NCI-H128 (cell line): Measurements from ENCODE around the gene ACAT2.
"Not testable (repeated sequence)": the region's sequence is repeated elsewhere in the genome, so short reads cannot be mapped to it uniquely, and the experiment has no call there.

ENCODE experiments used
- DNase-seq: peaks from one replicate; lab custom pipeline; 2025; ENCODE audit not compliant: unreplicated experiment; lab: John Stamatoyannopoulos, UW

ACAT2 gene

DNA sequence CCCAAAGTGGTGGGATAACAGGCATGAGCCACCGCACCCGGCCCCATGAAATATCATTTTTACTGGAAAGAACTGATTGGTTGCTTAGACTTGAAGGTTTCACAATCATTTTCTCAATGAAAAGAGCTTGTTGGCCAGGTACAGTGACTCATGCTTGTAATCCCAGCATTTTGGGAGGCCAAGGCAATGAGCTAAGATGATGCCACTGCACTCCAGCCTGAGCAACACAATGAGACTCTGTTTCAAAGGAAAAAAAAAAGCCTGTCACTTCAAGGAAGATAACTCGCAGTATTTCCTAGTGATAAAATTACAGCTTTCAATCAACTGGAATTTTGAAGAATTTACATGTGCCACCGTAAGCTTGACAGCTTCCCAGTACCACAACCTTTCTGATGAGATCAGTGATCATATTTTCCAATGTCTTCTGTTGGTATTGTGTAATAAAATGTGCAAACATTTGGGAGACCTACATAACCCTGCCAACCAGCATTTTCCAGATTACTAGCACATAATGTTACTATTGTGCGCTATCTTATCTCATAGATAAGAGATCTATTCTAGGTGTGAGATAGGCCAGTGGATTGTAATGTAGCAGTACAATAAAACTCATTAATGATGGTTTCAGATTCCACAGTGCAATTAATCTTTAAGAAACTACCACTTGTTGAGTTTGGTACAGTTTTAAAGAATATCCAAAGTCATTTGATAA, 45.5 kb downstream of the ACAT2 start:
- no peak for DNase-seq

DNA sequence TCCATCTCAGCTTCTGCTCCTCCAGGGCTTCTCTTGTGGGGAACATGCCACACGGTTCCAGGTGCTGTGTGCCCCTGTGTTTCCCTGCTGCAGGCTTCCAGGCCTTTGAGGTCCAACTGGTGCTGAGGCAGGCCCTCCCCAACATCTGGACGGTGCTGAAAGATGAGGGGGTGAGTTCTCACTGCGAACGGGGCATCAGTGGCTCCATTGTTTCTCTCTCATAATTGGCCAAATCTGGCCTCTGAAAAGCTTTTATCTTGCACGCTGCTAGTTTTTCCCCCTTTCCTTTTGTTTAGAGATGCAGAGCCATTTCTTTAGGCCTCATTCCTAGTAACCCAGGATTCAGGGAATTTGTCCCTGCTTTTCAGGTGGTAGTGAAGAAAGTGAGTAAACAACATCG, 46.8 kb downstream of the ACAT2 start:
- no peak for DNase-seq

DNA sequence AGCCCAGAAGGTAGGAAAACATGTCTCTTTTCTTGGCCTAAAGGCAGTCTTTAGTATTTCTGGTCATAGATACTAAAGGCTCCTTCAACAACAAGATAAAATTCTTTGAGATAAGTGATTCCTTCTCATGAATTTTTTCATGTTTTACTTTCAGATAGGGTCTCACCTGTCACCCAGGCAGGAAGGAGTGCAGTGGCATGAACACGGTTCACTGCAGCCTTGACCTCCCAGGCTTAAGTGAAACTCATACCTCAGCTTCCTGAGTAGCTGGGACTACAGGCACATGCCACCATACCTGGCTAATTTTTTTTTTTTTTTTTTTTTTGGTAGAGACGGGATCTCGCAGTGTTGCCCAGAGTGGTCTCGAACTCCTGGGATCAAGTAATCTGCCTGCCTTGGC, 47.3 kb downstream of the ACAT2 start:
- no peak for DNase-seq

DNA sequence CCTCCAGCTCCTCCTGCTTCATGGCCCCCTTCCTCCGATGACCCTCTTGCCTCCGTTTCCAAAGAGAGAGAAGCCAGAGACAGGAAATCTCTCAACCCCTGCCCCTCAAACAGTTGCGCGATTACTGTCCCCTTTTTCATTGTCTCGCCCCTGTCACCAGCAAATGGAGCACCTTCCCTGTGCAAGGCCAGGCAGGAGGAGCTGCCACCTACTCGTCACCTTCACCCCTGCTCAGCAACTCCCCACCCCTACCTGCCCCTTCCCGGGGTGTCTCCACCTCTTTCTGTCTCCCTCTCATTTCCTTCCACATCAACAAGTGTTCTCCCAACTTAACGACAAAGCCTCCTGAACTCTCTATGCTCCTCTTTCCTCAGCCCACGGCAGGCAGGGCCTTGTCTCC, 51.9 kb downstream of the ACAT2 start:
- DNase-seq: no peak

DNA sequence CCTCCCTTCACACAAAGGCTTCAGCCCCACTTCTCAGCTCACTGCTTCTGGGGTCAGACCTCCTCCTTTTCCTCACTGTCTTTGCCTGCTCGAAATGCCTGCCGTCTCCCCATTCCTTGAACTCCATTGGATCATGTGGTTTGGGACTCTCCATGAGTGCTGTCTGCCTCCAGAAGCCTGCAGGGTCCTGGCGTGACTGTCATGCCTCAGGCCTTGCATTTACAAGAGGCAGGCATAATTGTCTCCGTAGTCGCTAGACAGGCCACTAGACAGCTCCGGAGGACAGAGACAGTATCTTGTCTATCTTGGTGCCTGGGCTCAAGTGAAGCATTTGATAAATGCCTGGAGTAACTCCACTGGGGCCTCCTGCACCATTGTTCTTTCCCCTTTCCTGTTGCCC, 53.6 kb downstream of the ACAT2 start:
- no peak for DNase-seq

DNA sequence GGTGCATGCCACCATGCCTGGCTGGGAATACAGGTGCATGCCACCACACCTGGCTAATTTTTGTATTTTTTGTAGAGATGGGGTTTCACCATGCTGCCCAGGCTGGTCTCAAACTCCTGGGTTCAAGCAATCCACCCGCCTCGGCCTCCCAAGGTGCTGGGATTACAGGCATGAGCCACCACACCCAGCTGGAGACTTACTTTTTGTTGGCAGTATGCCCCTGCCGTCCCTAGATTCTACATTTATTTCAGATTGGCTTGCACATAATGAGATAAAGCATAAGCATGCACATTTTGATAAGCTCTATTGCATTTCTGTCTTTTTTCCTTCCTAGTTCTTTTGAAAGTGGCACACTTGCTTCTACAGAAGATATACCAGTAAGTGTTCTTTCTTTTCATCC, 54.9 kb downstream of the ACAT2 start:
- not testable (repeated sequence) for DNase-seq

DNA sequence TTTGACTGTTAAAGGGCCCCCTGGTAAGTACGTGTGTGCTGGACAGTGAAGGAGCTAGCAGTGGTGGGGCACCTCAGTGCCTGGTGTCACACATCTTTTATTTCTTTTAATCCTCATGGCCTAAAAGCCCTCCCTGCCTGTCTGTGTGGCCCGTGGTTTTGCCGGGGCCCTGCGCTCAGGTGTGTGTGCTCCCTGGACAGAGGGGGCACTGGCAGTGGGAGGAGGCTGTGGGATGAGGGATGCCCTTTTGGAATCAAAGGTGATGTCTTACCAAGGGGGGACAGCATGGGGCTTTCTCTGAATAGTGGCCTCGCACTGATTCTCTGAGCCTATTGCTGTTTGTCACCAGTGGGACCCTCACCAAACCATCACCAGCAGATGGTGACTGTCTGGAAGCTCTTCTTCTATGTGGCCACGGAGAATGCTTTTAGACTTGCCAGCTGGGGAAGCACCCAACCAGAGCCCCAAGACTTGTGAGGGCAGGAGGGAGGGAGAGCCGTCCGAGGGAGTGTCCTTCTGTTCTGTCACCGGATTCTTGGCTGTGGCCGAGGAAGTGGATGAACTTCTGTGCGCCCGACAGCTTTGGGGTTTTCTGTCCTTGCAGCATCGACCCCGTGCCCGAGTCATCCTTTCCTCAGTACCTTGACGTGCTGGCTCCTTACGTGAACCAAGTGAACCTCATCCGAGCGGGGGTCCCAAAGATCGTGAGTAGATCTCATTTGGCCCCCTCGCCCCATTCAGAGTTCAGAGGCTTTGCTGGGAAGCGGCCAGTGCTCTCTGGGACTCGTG, 56.3 kb downstream of the ACAT2 start:
- DNase-seq: no peak

DNA sequence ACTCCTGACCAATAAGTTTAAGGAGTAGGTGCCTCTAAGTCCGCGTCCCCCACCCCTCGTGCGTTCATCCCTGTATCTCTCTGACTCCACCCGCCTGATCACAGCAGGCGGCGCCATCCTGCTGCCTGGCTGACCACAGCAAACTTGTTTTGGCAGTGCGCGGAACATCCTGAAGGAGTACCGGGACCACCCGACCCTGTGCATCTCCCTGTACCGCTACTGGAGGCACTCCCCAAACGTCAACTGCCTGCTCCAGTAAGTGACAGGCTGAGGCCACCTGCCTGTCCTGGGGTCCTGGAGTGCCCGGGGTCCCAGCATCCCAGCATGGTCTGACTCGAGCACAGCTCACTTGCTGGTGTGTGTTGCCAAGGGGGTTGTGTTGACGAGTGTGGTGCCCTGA, 57.3 kb downstream of the ACAT2 start:
- DNase-seq: no peak

DNA sequence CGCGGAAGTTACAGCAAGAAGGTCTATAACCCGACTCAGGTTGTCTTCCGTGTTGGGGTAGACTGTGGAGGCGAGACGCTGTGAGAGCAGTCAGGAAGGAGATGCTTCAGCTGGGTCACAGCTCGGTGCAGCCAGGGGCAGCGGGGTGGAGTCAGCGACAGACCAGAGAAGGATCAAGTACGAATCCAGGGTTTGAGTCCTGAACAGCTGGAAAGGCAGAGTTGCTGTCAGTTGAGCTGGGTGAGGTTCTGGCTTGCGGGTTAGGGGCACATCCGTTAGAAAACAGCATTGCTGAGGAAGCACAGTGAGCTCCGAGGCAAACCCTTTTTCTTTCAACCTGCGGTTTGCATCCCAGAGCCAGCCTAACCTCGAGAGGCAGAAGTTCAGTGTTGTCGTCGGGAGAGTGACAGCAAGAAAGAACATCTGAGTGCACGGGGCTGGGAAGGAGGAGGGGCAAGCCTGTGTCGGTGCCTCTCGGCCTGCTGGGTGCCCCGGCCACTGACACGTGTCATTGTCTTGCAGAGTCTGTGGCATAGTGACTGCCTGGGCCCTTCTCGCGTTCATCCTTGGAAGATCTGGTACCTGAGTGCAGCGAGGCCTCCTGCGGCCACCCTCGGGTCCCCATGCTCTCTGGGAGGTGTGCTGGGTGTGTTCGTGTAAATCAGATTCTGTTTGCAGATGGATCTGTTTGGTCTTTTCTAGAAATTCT, 58.2 kb downstream of the ACAT2 start:
- no peak for DNase-seq

DNA sequence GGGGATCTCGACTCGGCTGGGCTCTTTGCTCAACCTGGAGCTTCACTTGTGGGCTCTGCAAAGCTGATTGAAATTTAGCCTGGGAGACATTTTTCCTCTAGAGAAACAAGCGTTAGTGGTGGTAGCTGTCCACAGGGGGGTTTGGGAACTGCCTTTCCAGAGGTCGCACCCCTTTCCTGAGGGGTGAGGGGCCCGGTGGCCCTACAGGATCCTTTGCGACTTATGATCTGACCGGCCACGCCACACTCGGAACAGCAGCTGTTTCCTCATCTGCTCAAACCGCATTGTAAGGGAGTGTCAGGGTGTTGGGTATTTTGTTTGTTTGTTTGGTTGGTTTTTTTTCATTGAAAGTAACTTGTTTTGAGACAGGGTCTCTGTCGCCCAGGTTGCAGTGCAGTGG, 59.3 kb downstream of the ACAT2 start:
- DNase-seq: no peak

DNA sequence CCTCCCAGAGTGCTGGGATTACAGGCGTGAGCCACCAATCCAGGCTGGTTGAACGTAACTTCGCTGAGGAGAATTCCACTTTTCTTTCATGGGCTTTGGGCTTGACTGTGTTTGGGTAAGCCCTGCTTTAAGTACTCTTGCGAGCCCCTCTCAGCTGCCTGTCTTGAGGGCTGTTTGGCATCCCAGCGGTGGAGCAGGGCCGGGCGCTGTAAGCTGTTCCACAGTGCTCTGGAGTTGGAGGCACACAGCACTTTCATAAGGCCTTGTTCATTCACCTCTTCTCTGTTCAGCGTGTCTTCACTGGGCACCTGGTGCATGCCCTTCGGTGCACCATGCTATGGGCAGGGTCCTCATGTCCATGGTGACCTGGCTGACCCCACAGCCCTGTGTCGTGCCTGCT, 59.9 kb downstream of the ACAT2 start:
- DNase-seq: no peak

DNA sequence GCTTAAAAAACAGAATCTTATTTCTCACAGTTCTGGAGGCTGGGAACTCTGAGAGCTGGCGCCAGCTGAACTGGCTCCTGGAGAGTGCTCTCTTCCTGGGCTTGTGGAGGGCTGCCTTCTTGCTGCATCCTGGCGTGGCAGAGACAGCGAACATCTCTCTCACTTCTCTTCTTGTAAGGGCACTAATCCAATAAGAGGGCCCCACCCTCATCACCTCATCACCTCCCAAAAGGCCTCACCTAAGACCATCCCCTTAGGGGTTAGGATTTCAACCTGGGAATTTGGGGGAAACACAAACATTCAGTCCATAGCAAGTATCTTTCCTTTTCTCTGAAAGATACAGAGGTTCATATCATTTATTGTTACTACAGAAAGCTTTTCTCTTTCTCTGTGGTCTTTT, 62.1 kb downstream of the ACAT2 start:
- DNase-seq: no peak

DNA sequence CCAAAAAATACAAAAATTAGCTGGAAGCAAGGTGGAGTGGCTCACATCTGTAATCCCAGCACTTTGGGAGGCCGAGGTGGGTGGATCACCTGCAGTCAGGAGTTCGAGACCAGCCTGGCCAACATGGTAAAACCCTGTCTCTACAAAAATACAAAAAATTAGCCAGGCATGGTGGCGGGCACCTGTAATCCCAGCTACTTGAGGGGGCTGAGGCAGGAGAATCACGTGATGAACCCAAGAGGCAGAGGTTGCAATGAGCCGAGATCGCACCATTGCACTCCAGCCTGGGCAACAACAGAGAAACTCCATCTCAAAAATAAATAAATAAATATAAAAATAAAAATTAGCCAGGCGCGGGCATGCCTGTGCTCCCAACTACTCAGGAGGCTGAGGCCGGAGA, 62.8 kb downstream of the ACAT2 start:
- DNase-seq: not testable (repeated sequence)

DNA sequence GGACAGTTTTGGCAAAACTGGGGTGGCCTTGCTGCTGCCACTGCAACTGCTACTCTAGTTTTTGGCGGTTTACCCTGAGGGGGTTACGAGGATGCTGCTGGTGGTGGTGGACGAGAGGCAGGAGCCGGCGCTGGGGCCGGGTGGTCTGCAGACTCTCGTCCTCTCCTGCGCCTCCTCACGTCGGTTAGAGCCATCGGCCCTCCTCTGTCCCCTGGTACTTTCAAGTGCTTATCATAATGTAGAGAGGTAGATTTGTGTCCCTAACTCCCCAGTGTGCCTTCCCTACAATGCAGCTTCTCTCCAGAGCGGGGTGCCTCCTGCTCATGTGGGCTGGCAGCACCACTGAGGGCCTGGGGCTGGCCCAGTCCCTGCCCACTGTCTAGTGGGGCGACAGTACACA, 64.2 kb downstream of the ACAT2 start:
- DNase-seq: no peak

DNA sequence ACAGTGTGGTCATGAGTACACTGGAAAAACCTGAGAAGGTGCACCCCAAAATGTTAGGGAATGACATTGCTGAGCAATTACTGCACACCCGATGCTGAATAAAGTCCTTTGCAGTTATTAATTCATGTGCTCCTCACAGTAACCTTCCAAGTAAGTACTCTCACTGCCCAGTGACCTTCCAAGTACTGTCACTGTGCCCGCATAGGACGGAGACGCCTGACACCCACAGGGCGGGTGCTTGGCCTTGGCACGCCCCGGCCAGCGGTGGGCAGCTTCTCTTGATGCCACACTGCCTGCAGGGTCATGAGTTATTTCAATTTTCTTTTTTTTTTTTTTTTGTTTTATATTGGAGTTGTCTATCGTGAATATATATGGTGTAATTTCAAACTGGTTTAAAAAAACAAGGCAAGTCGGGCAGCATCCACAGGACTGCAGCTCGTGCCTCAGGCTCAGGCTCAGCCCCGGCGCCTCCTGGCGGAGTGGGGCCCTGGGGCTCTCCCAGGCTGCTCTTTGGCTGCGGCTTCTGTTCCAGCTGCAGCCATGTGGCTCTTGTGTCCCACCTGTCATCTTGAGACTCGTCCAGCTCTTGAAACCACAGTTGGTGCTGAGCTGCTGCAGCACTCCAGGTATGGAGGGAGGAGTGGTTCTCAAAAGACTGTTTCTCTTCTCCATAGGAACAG, 65.3 kb downstream of the ACAT2 start:
- no peak for DNase-seq

DNA sequence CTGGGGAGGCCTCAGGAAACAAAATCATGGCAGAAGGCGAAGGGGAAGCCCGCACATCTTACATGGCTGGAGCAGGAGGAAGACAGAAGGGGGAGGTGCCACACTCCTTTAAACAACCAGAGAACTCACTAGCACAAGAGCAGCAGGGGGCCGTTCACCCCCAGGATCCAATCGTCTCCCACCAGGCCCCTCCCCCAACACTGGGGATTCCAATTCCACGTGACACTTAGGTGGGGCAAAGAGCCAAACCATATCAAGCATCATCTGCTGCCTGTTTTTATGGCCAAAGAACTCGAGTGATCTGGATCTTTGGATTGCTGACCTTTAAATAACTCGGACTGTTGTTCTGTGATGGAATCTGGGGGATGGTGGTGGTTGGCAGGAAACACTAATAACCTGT, 66.2 kb downstream of the ACAT2 start:
- DNase-seq: no peak
